CD4-positive, alpha-beta T cell treated with Interleukin-2 at 100 ng/mL for 4 hours (primary cell): ENCODE data around the gene RPS23.
"Not testable (repeated sequence)": the region's sequence is repeated elsewhere in the genome, so short reads cannot be mapped to it uniquely, and the experiment has no call there.

Experiments
- DNase-seq: peaks from one replicate; pipeline ENCODE4 v3.0.0-alpha.2; 2020; ENCODE audit warnings: low spot score

The RPS23 gene

GRCh38 chr5:82290005-82290404 lies 11.9 kb upstream of the RPS23 start:
- no peak for DNase-seq

DNA sequence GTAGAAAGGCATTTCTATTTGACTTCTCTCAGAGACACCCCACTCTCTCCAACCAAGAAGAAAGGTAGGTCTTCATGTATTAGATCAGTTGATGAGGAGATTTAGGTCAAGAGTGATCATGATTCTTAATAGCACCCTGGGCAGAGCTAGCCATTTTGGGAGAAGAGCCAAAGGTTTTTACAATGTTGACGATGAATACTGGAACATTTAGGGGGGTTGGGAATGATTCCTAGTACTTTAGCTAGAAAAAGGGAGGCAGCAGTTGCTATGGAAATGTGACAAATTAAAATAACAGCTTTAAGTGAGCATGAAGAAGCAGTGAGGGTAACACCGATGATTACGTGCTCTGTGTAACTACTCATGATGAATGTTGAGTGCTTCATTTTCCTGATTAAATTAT lies 9.5 kb upstream of the RPS23 start:
- no peak for DNase-seq

DNA sequence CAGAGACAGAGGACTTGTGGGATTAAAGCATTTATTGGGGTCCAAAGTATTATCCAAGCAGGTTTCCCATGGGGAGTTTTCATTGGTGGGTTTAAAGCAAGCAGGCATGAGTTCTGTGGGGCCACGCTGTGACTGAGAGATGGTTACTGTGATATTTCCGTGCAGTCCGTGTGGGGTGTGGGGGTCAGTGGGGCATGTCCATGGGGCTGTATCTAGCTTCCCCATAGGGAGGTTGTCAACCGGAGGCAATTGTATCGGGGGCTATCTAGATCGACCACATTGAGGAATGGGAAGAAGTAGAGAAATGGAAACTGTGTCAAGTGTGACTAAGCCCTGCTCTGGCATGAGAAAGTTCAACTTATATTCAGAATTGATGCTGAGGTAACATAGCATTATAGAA lies 7.1 kb upstream of the RPS23 start:
- no peak for DNase-seq

GRCh38 chr5:82283893-82284292 lies 5.7 kb upstream of the RPS23 start:
- no peak for DNase-seq

DNA sequence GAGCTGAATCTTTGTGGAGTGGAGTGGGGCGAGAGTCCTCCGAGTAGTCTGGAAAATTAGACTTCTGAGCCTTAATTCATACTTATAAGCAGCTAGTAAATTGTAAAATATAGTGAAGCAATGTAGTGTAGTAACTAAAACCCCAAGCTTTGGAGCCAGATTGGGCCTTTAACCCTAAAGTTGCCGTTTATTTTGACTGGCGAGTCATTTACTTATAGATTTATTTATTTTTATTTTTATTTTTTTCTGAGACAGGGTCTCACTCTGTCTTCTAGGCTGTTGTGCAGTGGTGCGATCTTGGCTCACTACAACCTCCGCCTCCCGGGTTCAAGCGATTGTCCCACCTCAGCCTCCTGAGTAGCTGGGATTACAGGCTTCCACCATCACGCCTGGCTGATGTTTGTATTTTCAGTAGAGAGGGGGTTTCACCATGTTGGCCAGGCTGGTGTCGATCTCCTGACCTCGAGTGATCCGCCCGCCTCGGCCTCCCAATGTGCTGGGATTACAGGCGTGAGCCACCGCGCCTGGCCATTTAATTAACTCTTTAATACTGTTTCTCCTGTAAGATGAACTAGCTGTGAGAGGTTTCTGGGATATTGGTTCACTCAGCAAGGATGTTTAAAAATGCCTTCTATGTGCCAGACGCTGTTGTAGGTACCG lies 687 bp upstream of the RPS23 start:
- DNase-seq: no peak

DNA sequence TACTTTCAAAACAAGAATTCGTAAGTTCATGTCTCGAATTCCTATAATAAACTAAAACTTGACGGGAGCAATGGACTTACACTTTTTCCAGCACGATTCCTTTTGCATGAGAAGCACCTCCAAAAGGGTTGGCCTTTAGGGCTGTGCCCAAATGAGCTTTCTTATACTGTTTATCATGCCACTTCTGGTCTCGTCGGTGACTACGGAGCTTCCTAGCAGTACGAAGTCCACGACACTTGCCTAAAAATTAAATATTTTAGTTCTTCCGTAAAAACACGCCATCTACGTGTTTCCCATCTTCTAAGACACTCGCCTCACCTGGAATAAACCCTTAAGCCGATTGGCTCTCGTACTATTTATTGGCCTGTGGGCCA lies 554 bp downstream of the RPS23 start:
- DNase-seq: no peak

DNA sequence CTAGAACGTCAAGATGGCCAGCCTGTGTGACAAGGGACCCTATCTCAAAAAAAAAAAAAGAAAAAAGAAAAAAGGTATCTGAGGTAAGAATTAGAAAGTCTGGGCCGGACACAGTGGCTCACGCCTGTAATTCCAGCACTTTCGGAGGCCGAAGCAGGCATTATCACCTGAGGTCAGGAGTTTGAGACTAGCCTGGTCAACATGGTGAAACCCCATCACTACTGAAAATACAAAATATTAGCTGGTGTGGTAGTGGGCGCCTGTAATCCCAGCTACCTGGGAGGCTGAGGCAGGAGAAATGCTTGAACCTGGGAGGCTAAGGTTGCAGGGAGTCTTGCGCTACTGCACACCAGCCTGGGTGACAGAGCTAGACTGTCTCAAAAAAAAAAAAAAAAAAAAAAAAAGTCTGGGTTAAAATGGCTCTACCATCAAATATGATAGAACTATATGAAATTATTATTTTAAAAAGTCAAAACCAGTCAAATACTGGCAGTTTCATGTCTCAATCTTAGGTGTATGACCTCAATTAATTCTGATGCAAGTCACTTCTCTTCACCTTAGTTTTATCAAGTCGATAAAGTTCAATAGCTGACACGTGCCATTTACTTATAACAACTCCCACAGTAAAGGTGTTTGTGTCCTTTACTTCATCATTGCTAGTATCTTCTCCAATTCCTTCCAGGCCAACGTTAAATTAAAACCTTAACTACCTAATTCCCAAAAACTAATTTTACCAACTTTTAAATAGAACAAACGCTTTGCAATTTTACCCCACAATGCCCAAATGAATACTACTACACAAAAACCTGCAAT lies 1.1 kb downstream of the RPS23 start:
- no peak for DNase-seq

- DNase-seq: no peak
These were observed 2.9 kb downstream of the RPS23 start for GRCh38 chr5:82275216-82275664.

- DNase-seq: no peak
These were observed 3.6 kb downstream of the RPS23 start for GRCh38 chr5:82274343-82275211.

DNA sequence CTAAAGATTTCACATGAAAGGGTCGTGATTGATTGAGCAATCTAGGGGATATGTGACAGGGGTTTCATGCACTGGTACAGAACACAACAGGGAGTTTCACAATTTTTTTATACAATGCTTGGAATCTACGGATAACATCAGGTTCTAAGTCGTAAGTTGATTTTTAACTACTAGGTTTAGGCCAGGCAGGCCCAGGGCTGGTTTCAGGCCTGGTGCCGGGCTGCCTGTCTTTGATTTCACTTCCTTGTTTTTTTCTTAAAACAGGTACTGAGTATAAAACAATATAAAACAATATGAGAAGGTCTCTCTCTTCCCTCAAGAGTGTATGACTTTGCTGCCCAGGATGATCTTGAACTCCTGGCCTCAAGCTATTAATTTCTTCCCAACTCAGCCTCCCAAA lies 4.7 kb downstream of the RPS23 start:
- not testable (repeated sequence) for DNase-seq

- DNase-seq: not testable (repeated sequence)
These were observed 5.4 kb downstream of the RPS23 start for GRCh38 chr5:82272571-82273356.

GRCh38 chr5:82269363-82269762 lies 8.8 kb downstream of the RPS23 start:
- DNase-seq: not testable (repeated sequence)

- DNase-seq: not testable (repeated sequence)
These were observed 10.7 kb downstream of the RPS23 start for GRCh38 chr5:82267297-82267933.

- DNase-seq: no peak
These were observed 13.1 kb downstream of the RPS23 start for GRCh38 chr5:82265047-82265446.

DNA sequence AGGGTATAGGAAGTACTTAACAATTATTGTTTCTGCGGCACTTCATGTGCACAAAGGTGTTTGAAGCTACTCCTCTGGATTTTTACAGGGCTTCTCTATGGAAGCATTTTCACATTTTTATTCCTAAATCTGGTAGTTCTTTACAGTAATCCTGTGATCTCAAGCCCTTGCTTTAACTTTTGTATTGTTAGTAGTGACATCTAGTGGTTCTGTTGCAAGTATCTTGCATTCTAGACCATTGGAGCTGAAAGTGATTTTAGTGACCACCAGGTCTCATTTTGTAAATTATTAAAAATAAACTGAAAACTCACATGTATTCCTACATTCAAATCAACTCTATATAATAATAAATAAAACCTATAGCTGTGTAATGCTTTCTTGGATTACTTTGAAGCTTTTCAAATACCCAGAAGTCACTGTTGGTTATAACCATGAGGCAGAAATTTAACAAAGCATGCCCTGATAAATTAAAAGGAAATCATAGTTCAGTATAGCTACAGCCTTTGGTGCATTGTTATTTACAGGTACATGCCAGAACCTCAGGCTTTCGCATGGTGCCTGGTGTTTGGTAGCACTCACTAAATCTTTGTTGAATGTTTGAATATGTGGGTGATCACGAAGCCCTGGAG lies 18.9 kb downstream of the RPS23 start:
- no peak for DNase-seq

DNA sequence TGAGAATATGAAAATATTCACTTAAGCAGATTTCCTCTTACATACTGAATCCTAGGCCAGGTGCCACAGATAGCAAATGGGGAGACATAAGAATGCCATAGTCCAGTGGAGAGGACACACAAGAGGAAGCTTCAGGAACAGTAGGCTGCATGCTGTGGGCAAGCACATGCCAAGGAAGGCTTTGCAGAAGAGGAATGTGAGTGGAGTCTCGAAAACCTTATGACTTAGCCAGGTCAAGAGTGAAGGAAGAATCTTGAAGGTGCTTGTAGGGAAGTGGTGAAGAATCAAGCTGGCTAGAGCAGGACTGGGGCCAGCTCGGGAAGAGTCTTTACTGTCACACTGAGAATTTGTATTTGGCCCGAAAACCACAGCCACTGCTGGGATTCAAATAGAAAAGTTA lies 20.4 kb downstream of the RPS23 start:
- no peak for DNase-seq

DNA sequence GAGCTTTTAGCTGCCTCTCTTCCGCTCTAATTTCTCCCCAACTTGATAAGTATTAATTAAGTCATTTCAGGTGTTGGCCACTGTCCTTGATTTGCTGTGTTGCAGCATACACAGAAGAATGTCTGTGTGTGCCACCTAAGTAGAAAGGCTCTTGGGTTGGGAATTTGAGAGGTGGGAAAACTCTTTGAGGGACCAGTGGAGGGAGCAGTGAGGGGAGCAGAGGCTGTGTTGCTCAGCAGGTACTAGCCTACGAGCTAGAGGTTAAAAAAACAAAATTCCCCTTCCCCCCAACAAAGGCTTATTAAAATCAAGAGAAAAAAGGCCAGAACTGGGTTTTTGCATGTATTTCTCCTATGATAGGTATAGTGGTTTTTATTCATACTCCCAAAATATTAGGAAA lies 20.9 kb downstream of the RPS23 start:
- DNase-seq: no peak

DNA sequence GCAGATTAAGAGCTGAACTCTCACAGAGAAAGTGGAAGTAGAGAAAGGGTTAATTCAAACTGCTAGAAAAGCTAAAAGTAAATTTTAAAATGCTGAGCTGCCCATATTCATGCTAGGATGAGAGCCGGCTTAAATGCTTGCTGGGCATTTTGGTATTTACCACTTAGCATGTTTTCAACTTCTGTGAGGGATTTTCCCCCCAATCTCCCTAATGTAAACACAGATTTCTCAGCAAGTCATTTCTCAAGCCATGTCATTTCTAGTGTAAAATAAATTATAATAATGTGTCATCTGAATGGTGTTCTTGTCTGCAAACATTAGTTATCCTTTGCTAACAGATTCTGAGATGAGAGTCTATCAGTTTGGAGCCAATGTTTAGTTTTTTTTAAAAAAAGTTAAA lies 22.3 kb downstream of the RPS23 start:
- DNase-seq: no peak

DNA sequence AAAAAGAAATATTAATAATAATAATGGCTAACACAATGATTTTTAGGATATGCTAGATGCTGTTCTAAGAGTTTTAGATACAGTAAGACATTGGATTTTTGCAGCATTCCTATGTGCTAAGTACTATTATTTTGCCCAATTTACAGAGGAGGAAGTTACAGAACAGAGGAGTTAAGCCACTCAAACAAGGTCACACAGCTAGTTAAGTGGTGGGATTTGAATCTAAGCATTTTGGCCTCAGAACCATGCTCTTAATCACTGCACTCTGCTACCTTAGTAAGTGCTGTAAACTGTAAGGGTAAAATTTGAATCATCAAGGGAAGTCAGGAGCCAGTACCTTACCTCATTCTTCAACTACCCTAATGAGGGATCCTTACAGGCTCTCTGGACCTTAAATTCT lies 25.4 kb downstream of the RPS23 start:
- no peak for DNase-seq

GRCh38 chr5:82246960-82247574 lies 31.1 kb downstream of the RPS23 start:
- no peak for DNase-seq
